ENCODE measurements around the gene CTNND2. TPM values are rescaled to one million over a fixed set of nuclear protein-coding genes. Genes with fewer than 3 reads are reported as not detected.

The CTNND2 gene
- total and polyA plus RNA-seq, 5 donors from 2014 or later: not detected

DNA sequence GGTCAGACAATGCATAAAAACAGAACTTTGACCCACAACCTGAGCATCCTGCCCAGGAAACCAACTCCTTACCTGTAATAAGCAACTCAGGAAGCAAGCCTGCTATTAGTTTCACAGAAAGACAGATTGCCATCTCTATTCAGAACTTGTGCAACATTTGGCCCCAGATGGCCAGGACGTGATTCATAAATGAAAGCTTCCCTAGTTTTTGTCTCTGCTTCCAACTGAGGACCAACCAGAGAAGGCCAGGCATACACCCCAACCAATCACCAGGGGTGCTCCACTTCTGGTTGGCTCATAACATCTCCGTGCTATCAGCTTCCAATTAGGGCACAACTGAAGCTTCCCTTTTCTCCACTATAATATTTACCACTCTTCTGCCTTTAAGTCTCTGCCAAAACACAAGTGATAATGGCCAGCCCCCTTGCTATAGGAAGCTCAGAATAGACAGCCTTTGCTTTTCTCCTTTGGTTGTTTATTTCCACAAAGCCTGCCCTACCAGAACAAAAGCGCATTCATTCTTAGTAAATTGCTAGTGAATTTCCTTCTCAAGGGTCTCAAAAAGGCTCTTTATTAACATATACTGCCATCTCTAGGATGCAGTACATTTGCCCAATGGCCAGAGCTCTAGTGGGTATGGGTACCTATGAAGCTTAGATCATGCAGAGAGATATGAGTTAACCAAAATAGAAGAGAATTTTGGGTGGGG is 853.5 kb downstream of the CTNND2 start:
- no peak for DNase-seq
- Mint-ChIP-seq H3K27me3 (peaks cover 5% of the 10 kb centered on the region), H3K27ac (no peak overlapping the region), H3K9me3 (peaks cover 0 to 3% (median 0%) of the 10 kb centered on the region in 7 donors), H3K4me1 (no peaks in the 10 kb centered on the region), H3K4me3 (no peak overlapping the region), H3K36me3 (no peaks in the 10 kb centered on the region)
- Histone ChIP-seq H3K9me3 (ENCODE audit: control insufficient read depth in 2 of 2, low read length in 2 of 2) (no peaks in the 10 kb centered on the region), H3K4me3 (ENCODE audit: low read depth, low read length) (no peak overlapping the region), H3K36me3 (ENCODE audit: control insufficient read depth, insufficient read depth, low read length) (no peaks in the 10 kb centered on the region), H3K4me1 (ENCODE audit: control insufficient read depth, insufficient read depth, low read length, poor library complexity, severe bottlenecking) (no peaks in the 10 kb centered on the region), H3K27ac (ENCODE audit: insufficient read depth, low read length, poor library complexity, severe bottlenecking) (no peak overlapping the region), H3K27me3 (ENCODE audit: control insufficient read depth, insufficient read depth, low read length) (no peaks in the 10 kb centered on the region)
- no peak for ATAC-seq (ENCODE audit: low read depth in 2 of 2)

DNA sequence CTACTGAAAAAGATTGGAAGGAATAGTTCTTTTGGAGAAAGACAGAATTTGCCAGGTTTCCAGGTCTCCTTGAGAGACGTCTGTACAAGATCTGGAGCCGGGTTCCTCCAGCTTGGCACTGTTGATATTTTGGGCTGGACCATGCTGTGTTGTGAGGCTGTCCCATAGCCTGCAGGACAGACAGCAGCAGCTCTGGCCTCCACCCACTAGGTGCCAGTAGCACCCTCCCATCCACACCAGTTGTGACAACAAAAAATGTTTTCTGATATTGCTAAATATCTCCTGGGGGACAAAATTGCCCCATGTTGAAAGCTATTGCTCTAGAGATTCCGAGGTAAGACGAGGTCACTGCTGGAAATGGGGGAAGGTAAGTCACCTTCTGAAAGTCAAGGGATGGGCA is 855.5 kb downstream of the CTNND2 start:
- no peak overlapping the region for H3K4me3 ChIP-seq (ENCODE audit: low read depth, low read length)
- no peaks in the 10 kb centered on the region for H3K4me1 ChIP-seq (ENCODE audit: control insufficient read depth, insufficient read depth, low read length, poor library complexity, severe bottlenecking)
- no peaks in the 10 kb centered on the region for H3K27me3 Mint-ChIP-seq
- DNase-seq: no peak
- H3K9me3 Mint-ChIP-seq: peaks cover 0 to 3% (median 0%) of the 10 kb centered on the region in 7 donors
- no peak overlapping the region for H3K27ac ChIP-seq (ENCODE audit: insufficient read depth, low read length, poor library complexity, severe bottlenecking)
- peak in 1 of 2 donors; percentile 12 for ATAC-seq (ENCODE audit: low read depth in 2 of 2)
- no peak overlapping the region for H3K4me3 Mint-ChIP-seq
- no peaks in the 10 kb centered on the region for H3K4me1 Mint-ChIP-seq
- no peak overlapping the region for H3K27ac Mint-ChIP-seq
- H3K27me3 ChIP-seq (ENCODE audit: control insufficient read depth, insufficient read depth, low read length): no peaks in the 10 kb centered on the region
- no peaks in the 10 kb centered on the region for H3K36me3 Mint-ChIP-seq
- no peaks in the 10 kb centered on the region for H3K36me3 ChIP-seq (ENCODE audit: control insufficient read depth, insufficient read depth, low read length)
- H3K9me3 ChIP-seq (ENCODE audit: control insufficient read depth in 2 of 2, low read length in 2 of 2): no peaks in the 10 kb centered on the region

DNA sequence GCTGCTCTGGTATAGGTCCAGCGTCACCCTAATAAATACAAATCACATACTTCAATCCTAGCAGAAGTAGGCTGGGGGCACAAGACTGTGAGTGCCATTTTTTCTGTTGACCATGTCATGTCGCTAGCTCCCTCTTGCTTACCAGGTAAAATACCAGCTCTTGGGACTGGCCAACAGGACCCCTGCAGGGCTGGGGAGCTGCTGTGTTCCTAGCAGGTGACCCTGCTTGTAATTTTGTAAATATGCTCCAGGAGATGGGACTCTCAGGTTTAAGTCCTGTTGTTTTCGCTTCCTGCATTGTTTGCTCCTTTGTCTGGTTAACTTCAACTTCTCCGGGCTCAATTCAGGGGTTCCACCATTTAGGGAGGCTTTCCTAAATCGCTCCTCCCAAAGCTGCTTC is 856.6 kb downstream of the CTNND2 start:
- no peak for DNase-seq
- Histone ChIP-seq H3K4me3 (ENCODE audit: low read depth, low read length) (no peak overlapping the region), H3K9me3 (ENCODE audit: control insufficient read depth in 2 of 2, low read length in 2 of 2) (no peaks in the 10 kb centered on the region), H3K36me3 (ENCODE audit: control insufficient read depth, insufficient read depth, low read length) (no peaks in the 10 kb centered on the region), H3K4me1 (ENCODE audit: control insufficient read depth, insufficient read depth, low read length, poor library complexity, severe bottlenecking) (no peaks in the 10 kb centered on the region), H3K27ac (ENCODE audit: insufficient read depth, low read length, poor library complexity, severe bottlenecking) (no peak overlapping the region), H3K27me3 (ENCODE audit: control insufficient read depth, insufficient read depth, low read length) (no peaks in the 10 kb centered on the region)
- Mint-ChIP-seq H3K9me3 (peaks cover 0 to 3% (median 0%) of the 10 kb centered on the region in 7 donors), H3K27me3 (no peaks in the 10 kb centered on the region), H3K4me1 (no peaks in the 10 kb centered on the region), H3K4me3 (no peak overlapping the region), H3K27ac (no peak overlapping the region), H3K36me3 (no peaks in the 10 kb centered on the region)
- ATAC-seq (ENCODE audit: low read depth in 2 of 2): no peak

DNA sequence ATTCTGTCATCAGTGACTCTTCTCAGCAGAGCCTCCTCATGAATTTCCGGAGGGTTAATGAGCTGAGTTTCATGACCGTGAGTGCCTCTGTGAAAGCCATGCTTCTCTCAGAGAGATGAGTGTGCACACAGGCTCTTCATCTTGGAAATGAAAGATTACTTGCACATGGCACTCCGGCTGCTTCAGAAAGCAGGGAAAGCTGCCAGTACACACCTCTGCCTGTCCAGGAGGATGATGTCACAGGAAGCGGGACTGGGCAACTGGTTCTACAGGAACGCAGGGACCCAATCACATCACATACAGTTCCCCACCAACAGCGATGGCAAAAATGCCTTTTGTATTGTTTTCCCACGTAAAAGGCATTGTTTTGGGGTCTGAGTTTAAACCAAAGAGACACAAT is 857.2 kb downstream of the CTNND2 start:
- ATAC-seq (ENCODE audit: low read depth in 2 of 2) (no peak), DNase-seq (no peak)
- H3K36me3 ChIP-seq (ENCODE audit: control insufficient read depth, insufficient read depth, low read length): no peaks in the 10 kb centered on the region
- Mint-ChIP-seq H3K9me3 (peaks cover 0 to 3% (median 0%) of the 10 kb centered on the region in 7 donors), H3K36me3 (no peaks in the 10 kb centered on the region), H3K27ac (no peak overlapping the region), H3K4me3 (no peak overlapping the region), H3K4me1 (no peaks in the 10 kb centered on the region), H3K27me3 (peaks cover 2% of the 10 kb centered on the region)
- no peak overlapping the region for H3K4me3 ChIP-seq (ENCODE audit: low read depth, low read length)
- no peak overlapping the region for H3K27ac ChIP-seq (ENCODE audit: insufficient read depth, low read length, poor library complexity, severe bottlenecking)
- no peaks in the 10 kb centered on the region for H3K9me3 ChIP-seq (ENCODE audit: control insufficient read depth in 2 of 2, low read length in 2 of 2)
- H3K27me3 ChIP-seq (ENCODE audit: control insufficient read depth, insufficient read depth, low read length): no peaks in the 10 kb centered on the region
- no peaks in the 10 kb centered on the region for H3K4me1 ChIP-seq (ENCODE audit: control insufficient read depth, insufficient read depth, low read length, poor library complexity, severe bottlenecking)

DNA sequence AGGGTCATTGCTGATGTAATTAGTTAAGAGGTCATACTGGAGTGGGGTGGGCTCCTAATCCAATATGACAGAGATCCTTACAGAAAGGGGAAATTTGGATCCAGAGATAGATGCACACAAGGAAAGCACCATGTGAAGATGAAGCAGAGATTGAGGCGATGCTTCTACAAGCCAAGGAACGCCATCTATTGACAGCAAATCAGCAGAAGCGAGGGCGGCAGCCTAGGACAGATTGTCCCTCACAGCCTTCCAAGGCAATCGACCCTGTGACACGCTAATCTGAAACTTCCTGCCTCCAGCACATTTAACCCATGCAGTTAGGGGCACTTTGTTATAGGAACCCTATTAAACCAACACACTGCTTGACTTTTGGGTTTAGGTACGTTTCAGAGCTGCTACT is 858.1 kb downstream of the CTNND2 start:
- Mint-ChIP-seq H3K4me1 (no peaks in the 10 kb centered on the region), H3K36me3 (no peaks in the 10 kb centered on the region), H3K4me3 (no peak overlapping the region), H3K27me3 (peaks cover 5% of the 10 kb centered on the region), H3K27ac (no peak overlapping the region), H3K9me3 (peaks cover 0 to 3% (median 0%) of the 10 kb centered on the region in 7 donors)
- ATAC-seq (ENCODE audit: low read depth in 2 of 2): no peak
- H3K4me3 ChIP-seq (ENCODE audit: low read depth, low read length): no peak overlapping the region
- H3K9me3 ChIP-seq (ENCODE audit: control insufficient read depth in 2 of 2, low read length in 2 of 2): no peaks in the 10 kb centered on the region
- no peaks in the 10 kb centered on the region for H3K27me3 ChIP-seq (ENCODE audit: control insufficient read depth, insufficient read depth, low read length)
- no peak overlapping the region for H3K27ac ChIP-seq (ENCODE audit: insufficient read depth, low read length, poor library complexity, severe bottlenecking)
- H3K36me3 ChIP-seq (ENCODE audit: control insufficient read depth, insufficient read depth, low read length): no peaks in the 10 kb centered on the region
- no peaks in the 10 kb centered on the region for H3K4me1 ChIP-seq (ENCODE audit: control insufficient read depth, insufficient read depth, low read length, poor library complexity, severe bottlenecking)
- DNase-seq: no peak

DNA sequence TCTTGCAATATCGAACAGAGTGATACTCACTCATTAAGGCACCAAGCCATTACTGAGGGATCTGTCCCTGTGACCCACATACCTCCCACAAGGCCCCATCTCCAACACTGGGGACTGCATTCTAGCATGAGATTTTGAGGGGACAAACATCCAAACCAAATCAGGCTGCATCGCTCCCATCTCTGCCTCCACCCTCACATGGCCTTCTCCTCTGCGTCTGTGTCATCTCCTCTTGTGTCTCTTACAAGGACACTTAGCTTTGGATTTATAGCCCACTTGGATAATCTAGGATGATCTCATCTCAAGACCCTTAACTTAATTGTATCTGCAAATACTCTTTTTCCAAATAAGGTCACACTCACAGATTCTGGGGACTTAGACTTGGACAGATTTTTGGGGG is 858.8 kb downstream of the CTNND2 start:
- Histone ChIP-seq H3K4me3 (ENCODE audit: low read depth, low read length) (no peak overlapping the region), H3K36me3 (ENCODE audit: control insufficient read depth, insufficient read depth, low read length) (no peaks in the 10 kb centered on the region), H3K4me1 (ENCODE audit: control insufficient read depth, insufficient read depth, low read length, poor library complexity, severe bottlenecking) (no peaks in the 10 kb centered on the region), H3K27ac (ENCODE audit: insufficient read depth, low read length, poor library complexity, severe bottlenecking) (no peak overlapping the region), H3K27me3 (ENCODE audit: control insufficient read depth, insufficient read depth, low read length) (no peaks in the 10 kb centered on the region), H3K9me3 (ENCODE audit: control insufficient read depth in 2 of 2, low read length in 2 of 2) (no peaks in the 10 kb centered on the region)
- no peak overlapping the region for H3K4me3 Mint-ChIP-seq
- DNase-seq (no peak), ATAC-seq (ENCODE audit: low read depth in 2 of 2) (no peak)
- no peaks in the 10 kb centered on the region for H3K4me1 Mint-ChIP-seq
- H3K9me3 Mint-ChIP-seq: peaks cover 0 to 3% (median 0%) of the 10 kb centered on the region in 7 donors
- H3K27ac Mint-ChIP-seq: no peak overlapping the region
- no peaks in the 10 kb centered on the region for H3K36me3 Mint-ChIP-seq
- peaks cover 5% of the 10 kb centered on the region for H3K27me3 Mint-ChIP-seq

DNA sequence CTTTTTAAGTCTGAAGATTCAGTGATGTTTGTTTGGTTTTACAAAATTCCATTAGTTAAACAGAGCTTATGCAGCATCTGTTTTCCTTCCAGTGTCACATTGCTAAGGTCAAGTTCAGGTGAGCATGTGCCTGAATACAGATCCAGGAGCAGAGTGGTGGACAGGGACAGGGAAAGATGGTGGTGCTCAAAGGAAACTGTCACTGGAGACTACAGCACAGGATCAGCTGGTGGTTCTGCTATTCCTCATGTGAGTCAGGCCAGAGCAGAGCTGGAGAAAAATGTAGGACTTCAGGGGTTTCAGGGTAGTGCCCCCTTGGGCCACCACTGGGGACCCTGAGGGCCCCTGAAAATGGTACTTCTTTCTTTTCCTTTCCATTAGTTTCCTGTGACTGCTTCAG is 859.7 kb downstream of the CTNND2 start:
- DNase-seq (no peak), ATAC-seq (ENCODE audit: low read depth in 2 of 2) (no peak)
- Mint-ChIP-seq H3K27me3 (peaks cover 5% of the 10 kb centered on the region), H3K4me3 (no peak overlapping the region), H3K27ac (no peak overlapping the region), H3K4me1 (no peaks in the 10 kb centered on the region), H3K36me3 (no peaks in the 10 kb centered on the region), H3K9me3 (peaks cover 0 to 3% (median 0%) of the 10 kb centered on the region in 7 donors)
- H3K4me1 ChIP-seq (ENCODE audit: control insufficient read depth, insufficient read depth, low read length, poor library complexity, severe bottlenecking): no peaks in the 10 kb centered on the region
- no peaks in the 10 kb centered on the region for H3K36me3 ChIP-seq (ENCODE audit: control insufficient read depth, insufficient read depth, low read length)
- no peak overlapping the region for H3K4me3 ChIP-seq (ENCODE audit: low read depth, low read length)
- H3K27ac ChIP-seq (ENCODE audit: insufficient read depth, low read length, poor library complexity, severe bottlenecking): no peak overlapping the region
- no peaks in the 10 kb centered on the region for H3K9me3 ChIP-seq (ENCODE audit: control insufficient read depth in 2 of 2, low read length in 2 of 2)
- no peaks in the 10 kb centered on the region for H3K27me3 ChIP-seq (ENCODE audit: control insufficient read depth, insufficient read depth, low read length)

DNA sequence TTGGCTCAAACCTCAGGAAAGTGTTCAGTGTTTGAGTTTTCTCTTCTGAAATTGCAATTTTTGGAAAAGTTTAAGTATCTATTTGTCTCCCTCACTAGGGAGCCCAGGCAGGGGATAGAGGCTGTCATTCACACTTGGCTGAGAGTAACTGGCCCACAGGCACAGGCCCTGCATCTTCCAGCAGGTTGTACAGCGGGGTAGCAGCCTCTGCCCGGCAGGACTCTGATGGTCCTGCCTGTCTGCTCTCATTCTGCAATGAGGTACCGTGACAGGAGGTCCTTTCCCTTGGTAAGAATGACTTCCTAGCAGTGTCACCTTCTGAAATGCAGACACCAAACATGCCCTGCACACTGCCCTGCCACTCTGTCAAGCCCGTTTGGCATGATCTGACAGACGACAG is 860.4 kb downstream of the CTNND2 start:
- H3K9me3 Mint-ChIP-seq: peaks cover 0 to 6% (median 0%) of the 10 kb centered on the region in 7 donors
- H3K27ac ChIP-seq (ENCODE audit: insufficient read depth, low read length, poor library complexity, severe bottlenecking): no peak overlapping the region
- no peaks in the 10 kb centered on the region for H3K4me1 ChIP-seq (ENCODE audit: control insufficient read depth, insufficient read depth, low read length, poor library complexity, severe bottlenecking)
- no peaks in the 10 kb centered on the region for H3K36me3 Mint-ChIP-seq
- DNase-seq (no peak), ATAC-seq (ENCODE audit: low read depth in 2 of 2) (no peak)
- H3K27me3 Mint-ChIP-seq: peaks cover 5% of the 10 kb centered on the region
- no peak overlapping the region for H3K4me3 Mint-ChIP-seq
- no peaks in the 10 kb centered on the region for H3K36me3 ChIP-seq (ENCODE audit: control insufficient read depth, insufficient read depth, low read length)
- no peaks in the 10 kb centered on the region for H3K27me3 ChIP-seq (ENCODE audit: control insufficient read depth, insufficient read depth, low read length)
- no peaks in the 10 kb centered on the region for H3K9me3 ChIP-seq (ENCODE audit: control insufficient read depth in 2 of 2, low read length in 2 of 2)
- no peak overlapping the region for H3K4me3 ChIP-seq (ENCODE audit: low read depth, low read length)
- no peak overlapping the region for H3K27ac Mint-ChIP-seq
- no peaks in the 10 kb centered on the region for H3K4me1 Mint-ChIP-seq
